Large intestine (tissue), 3 donors: ENCODE results near the gene LDB3. TPM values are rescaled to one million over a fixed set of nuclear protein-coding genes. Genes with fewer than 3 reads are reported as not detected.

Experiments
- DNase-seq, 2 donors: peaks; one replicate each; pipeline versions ENCODE4 v3.0.0 to v3.0.0-alpha.2; 2013
- H3K27ac ChIP-seq: one replicate; pipeline ENCODE4 v1.5.1; 2013; ENCODE audit warnings: low read length
- H3K27me3 ChIP-seq: 2 replicates; pipeline ENCODE4 v1.6.1; 2013; ENCODE audit warnings: low read length; ENCODE audit not compliant: control insufficient read depth, insufficient read depth
- H3K36me3 ChIP-seq: 2 replicates; pipeline ENCODE4 v1.6.1; 2013; ENCODE audit warnings: low read length; ENCODE audit not compliant: control insufficient read depth, insufficient read depth
- H3K4me1 ChIP-seq: one replicate; pipeline ENCODE4 v1.6.1; 2013; ENCODE audit warnings: low read length; ENCODE audit not compliant: control insufficient read depth, insufficient read depth
- H3K4me3 ChIP-seq: one replicate; pipeline ENCODE4 v1.5.1; 2013; ENCODE audit warnings: low read length
- H3K9me3 ChIP-seq: one replicate; pipeline ENCODE4 v1.6.1; 2013; ENCODE audit warnings: mild to moderate bottlenecking, low read depth, low read length, moderate library complexity; ENCODE audit not compliant: control insufficient read depth
- WGBS: methylation state at CpG from one replicate; pipeline ENCODE4 v1.1.5; 2013; ENCODE audit warnings: low lambda C conversion rate; ENCODE audit not compliant: insufficient coverage; 5-methylcytosine and 5-hydroxymethylcytosine counted together
- polyA plus RNA-seq: library from polyadenylated mRNA; unstranded; fragments of 120-200 nt; gene quantifications from one replicate; pipeline ENCODE4 v1.2.1, GENCODE V29; 2013

Gene LDB3
- polyA plus RNA-seq, 1 donor, result 4.0 TPM

GRCh38 chr10:86716466-86716865 lies 48.2 kb downstream of the LDB3 start:
- no CpG with 5 or more reads among the region's 13 CpGs for WGBS
- Histone ChIP-seq H3K27ac (no peak overlapping the region), H3K9me3 (no peaks in the 10 kb centered on the region), H3K4me1 (peaks cover 13% of the 10 kb centered on the region), H3K4me3 (no peak overlapping the region), H3K36me3 (no peaks in the 10 kb centered on the region), H3K27me3 (no peaks in the 10 kb centered on the region)
- no peak for DNase-seq

DNA sequence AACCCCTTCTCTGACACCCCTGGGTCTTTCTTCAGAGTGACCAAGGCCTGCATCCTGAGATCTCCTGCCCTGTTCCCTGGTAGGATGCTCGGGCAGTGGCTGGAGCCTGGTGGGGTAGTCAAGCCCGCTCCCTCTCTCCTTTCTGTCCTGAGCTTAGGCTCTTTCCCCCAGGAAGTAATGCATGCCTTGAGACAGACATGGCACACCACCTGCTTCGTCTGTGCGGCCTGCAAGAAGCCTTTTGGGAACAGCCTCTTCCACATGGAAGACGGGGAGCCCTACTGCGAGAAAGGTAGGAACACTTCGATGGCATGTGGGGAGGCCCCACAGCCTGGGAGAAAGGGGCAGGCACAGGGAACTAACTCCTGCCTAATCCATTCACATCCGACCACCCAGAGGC lies 50.2 kb downstream of the LDB3 start:
- Histone ChIP-seq H3K4me3 (no peak overlapping the region), H3K4me1 (peaks cover 14% of the 10 kb centered on the region), H3K9me3 (no peaks in the 10 kb centered on the region), H3K36me3 (no peaks in the 10 kb centered on the region), H3K27ac (no peak overlapping the region), H3K27me3 (no peaks in the 10 kb centered on the region)
- WGBS, result no CpG with 5 or more reads among the region's 8 CpGs
- DNase-seq, result no peak

GRCh38 chr10:86721232-86721631 lies 52.9 kb downstream of the LDB3 start:
- H3K4me3 ChIP-seq, result no peak overlapping the region
- H3K9me3 ChIP-seq, result no peaks in the 10 kb centered on the region
- H3K27ac ChIP-seq, result no peak overlapping the region
- H3K4me1 ChIP-seq, result peaks cover 7% of the 10 kb centered on the region
- no peaks in the 10 kb centered on the region for H3K27me3 ChIP-seq
- WGBS, result no CpG with 5 or more reads among the region's 5 CpGs
- DNase-seq, result no peak
- no peaks in the 10 kb centered on the region for H3K36me3 ChIP-seq

GRCh38 chr10:86723009-86723408 lies 54.7 kb downstream of the LDB3 start:
- no CpG with 5 or more reads among the region's 2 CpGs for WGBS
- Histone ChIP-seq H3K9me3 (no peaks in the 10 kb centered on the region), H3K27ac (no peak overlapping the region), H3K4me3 (no peak overlapping the region), H3K27me3 (no peaks in the 10 kb centered on the region), H3K4me1 (peaks cover 17% of the 10 kb centered on the region), H3K36me3 (no peaks in the 10 kb centered on the region)
- DNase-seq, result no peak

GRCh38 chr10:86724445-86724844 lies 56.1 kb downstream of the LDB3 start:
- Histone ChIP-seq H3K27me3 (no peaks in the 10 kb centered on the region), H3K4me1 (peaks cover 20% of the 10 kb centered on the region), H3K4me3 (no peak overlapping the region), H3K9me3 (no peaks in the 10 kb centered on the region), H3K36me3 (no peaks in the 10 kb centered on the region), H3K27ac (no peak overlapping the region)
- 97% methylated on average over 6 of the region's 6 CpGs for WGBS
- DNase-seq, result no peak

- H3K27ac ChIP-seq, result no peak overlapping the region
- DNase-seq, result no peak
- no CpG with 5 or more reads among the region's 14 CpGs for WGBS
- no peaks in the 10 kb centered on the region for H3K27me3 ChIP-seq
- H3K4me1 ChIP-seq, result peaks cover 20% of the 10 kb centered on the region
- H3K4me3 ChIP-seq, result no peak overlapping the region
- no peaks in the 10 kb centered on the region for H3K9me3 ChIP-seq
- no peaks in the 10 kb centered on the region for H3K36me3 ChIP-seq
These were observed 57.8 kb downstream of the LDB3 start for GRCh38 chr10:86725980-86726676.

DNA sequence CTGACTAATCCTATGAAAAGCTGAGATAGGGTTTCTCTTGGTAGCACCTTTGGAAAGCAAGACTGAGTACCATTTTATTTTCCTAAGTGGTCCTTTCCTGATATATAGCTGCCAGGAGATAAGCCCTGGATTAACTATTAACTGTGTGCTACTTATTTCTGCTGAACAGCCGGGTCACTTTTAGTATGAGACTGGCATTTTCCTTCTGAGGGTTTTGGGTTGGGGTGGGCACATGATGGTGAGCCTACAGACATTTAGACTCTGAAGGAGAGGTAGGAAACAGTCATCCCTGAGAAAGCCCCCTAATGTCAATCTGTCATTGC lies 58.3 kb downstream of the LDB3 start:
- no peak overlapping the region for H3K4me3 ChIP-seq
- no peaks in the 10 kb centered on the region for H3K9me3 ChIP-seq
- no peaks in the 10 kb centered on the region for H3K27me3 ChIP-seq
- H3K27ac ChIP-seq, result peak overlapping the region; percentile 49
- H3K36me3 ChIP-seq, result no peaks in the 10 kb centered on the region
- peak in 1 of 2 donors; percentile 63 for DNase-seq
- WGBS, result no CpG with 5 or more reads among the region's 1 CpG
- H3K4me1 ChIP-seq, result peaks cover 20% of the 10 kb centered on the region

DNA sequence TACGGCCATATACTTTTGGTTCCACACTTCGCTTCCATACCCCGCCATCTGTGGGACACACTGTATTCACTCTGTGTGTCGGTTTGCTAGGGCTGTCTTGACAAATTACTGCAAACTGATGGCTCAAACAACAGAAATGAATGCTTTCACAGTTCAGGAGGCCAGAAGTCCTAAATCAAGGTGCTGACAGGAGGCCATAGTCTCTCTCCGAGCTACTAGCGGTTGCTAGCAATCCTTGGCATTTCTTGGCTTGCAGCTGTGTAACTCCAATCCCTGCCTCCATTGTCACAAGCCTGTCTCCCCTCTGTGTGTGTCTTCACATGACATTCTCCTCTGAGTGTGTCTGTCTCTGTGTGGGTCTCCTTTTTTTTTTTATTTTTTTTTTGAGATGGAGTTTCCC lies 59.2 kb downstream of the LDB3 start:
- H3K36me3 ChIP-seq, result no peaks in the 10 kb centered on the region
- H3K4me3 ChIP-seq, result no peak overlapping the region
- peak overlapping the region; percentile 72 for H3K27ac ChIP-seq
- WGBS, result 60% methylated on average over 2 of the region's 6 CpGs
- no peaks in the 10 kb centered on the region for H3K27me3 ChIP-seq
- H3K9me3 ChIP-seq, result no peaks in the 10 kb centered on the region
- DNase-seq, result peak in 1 of 2 donors; percentile 49
- peaks cover 20% of the 10 kb centered on the region for H3K4me1 ChIP-seq

DNA sequence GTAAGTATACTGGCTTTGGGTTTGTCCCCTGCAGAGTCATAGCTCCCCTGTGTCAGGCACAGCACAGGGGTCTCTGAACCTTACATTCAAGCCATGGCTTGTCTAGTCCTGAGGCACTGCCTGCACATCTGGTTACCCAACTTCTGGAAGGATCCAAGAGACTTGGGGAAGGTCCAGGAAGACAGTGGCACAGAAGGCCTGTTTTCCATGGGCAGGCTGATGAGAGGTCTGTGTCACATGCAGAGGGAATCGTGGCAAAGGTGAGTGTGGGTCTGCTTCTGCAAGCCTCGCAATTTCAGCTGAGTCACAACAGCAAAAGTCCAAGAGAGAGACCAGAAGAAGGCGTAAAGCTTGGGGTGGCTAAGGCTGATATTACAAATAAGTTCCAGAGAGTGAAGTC lies 59.7 kb downstream of the LDB3 start:
- no peaks in the 10 kb centered on the region for H3K27me3 ChIP-seq
- H3K4me1 ChIP-seq, result peaks cover 18% of the 10 kb centered on the region
- H3K4me3 ChIP-seq, result no peak overlapping the region
- no peaks in the 10 kb centered on the region for H3K36me3 ChIP-seq
- no peaks in the 10 kb centered on the region for H3K9me3 ChIP-seq
- peak; percentile 86 to 93 for DNase-seq
- peak overlapping the region; percentile 72 for H3K27ac ChIP-seq
- WGBS, result no CpG with 5 or more reads among the region's 3 CpGs

DNA sequence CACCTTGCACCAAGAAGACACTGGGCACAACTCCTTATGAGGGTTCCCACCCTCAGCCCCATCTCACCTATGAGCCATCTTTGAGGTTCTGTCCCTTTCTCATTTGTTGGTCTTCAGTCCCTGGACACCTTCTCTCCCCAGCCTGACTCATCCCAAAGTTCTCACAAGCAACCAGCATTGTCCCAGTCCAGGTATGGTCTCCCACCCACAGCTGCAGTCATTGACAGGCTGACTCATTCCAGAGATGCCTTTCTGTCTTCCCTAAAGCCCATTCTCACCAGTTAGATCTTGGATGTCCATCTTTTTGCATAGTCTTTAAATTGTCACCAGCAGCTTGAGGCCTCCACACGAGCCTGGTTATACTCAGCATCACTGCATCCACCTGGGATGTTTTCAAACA lies 61.4 kb downstream of the LDB3 start:
- no CpG with 5 or more reads among the region's 1 CpG for WGBS
- Histone ChIP-seq H3K36me3 (no peaks in the 10 kb centered on the region), H3K4me1 (peaks cover 16% of the 10 kb centered on the region), H3K27me3 (no peaks in the 10 kb centered on the region), H3K27ac (no peak overlapping the region), H3K9me3 (no peaks in the 10 kb centered on the region), H3K4me3 (no peak overlapping the region)
- DNase-seq, result no peak

- H3K27ac ChIP-seq, result no peak overlapping the region
- no peak overlapping the region for H3K4me3 ChIP-seq
- peaks cover 16% of the 10 kb centered on the region for H3K4me1 ChIP-seq
- no peaks in the 10 kb centered on the region for H3K27me3 ChIP-seq
- WGBS, result no CpG with 5 or more reads among the region's 1 CpG
- no peaks in the 10 kb centered on the region for H3K36me3 ChIP-seq
- no peaks in the 10 kb centered on the region for H3K9me3 ChIP-seq
- peak in 1 of 2 donors; percentile 48 for DNase-seq
These were observed 61.9 kb downstream of the LDB3 start for GRCh38 chr10:86730227-86730626.
